ENCODE measurements around the gene PADI3.

DNA sequence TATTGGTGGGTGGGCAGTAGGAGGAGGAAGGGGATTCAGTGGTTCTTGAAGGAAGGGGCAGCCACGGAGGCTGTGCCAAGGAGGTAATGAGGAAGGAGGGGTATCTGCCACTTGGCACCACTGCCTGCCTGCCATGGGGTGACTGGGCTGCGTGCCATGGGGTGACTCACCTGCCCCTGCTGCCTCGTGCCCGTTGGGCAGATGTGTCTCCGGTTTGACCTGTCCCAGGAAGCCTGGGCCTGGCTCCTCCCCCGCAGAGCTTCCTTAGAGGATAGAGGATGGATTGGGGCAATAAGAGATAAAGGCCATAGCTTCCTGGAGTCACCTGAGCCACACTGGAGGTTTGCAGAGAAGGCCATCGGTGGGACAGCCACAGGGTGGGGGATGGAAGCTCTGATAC is 1.7 kb downstream of the PADI3 start:
- TF ChIP-seq, protein P1, sequence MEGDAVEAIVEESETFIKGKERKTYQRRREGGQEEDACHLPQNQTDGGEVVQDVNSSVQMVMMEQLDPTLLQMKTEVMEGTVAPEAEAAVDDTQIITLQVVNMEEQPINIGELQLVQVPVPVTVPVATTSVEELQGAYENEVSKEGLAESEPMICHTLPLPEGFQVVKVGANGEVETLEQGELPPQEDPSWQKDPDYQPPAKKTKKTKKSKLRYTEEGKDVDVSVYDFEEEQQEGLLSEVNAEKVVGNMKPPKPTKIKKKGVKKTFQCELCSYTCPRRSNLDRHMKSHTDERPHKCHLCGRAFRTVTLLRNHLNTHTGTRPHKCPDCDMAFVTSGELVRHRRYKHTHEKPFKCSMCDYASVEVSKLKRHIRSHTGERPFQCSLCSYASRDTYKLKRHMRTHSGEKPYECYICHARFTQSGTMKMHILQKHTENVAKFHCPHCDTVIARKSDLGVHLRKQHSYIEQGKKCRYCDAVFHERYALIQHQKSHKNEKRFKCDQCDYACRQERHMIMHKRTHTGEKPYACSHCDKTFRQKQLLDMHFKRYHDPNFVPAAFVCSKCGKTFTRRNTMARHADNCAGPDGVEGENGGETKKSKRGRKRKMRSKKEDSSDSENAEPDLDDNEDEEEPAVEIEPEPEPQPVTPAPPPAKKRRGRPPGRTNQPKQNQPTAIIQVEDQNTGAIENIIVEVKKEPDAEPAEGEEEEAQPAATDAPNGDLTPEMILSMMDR (IDR thresholded peaks at IDR 0.05) = no peak
- TF ChIP-seq POLR2A (IDR thresholded peaks at IDR 0.05) = no peak
